Subcutaneous abdominal adipose tissue (tissue), 5 donors: ENCODE results near the gene CUX1.
A peak's percentile ranks its signal among the peaks of the same experiment; 100 is the strongest.
"Not testable (repeated sequence)": the region's sequence is repeated elsewhere in the genome, so short reads cannot be mapped to it uniquely, and the experiment has no call there.

Experiments used
- H3K27ac ChIP-seq: one replicate; pipeline ENCODE4 v1.7.0; 2013; ENCODE audit warnings: low read depth, mild to moderate bottlenecking, inconsistent platforms, low read length, moderate library complexity
- H3K27me3 ChIP-seq, 5 donors: one replicate each; pipeline ENCODE4 v1.7.0; 2013; ENCODE audit warnings: low read length in 5 of 5, inconsistent platforms in 1 of 5; ENCODE audit not compliant: control insufficient read depth in 5 of 5, insufficient read depth in 4 of 5
- H3K36me3 ChIP-seq, 5 donors: one replicate each; pipeline ENCODE4 v1.7.0; 2013; ENCODE audit warnings: low read length in 5 of 5; ENCODE audit not compliant: control insufficient read depth in 5 of 5, insufficient read depth in 5 of 5
- H3K4me1 ChIP-seq, 5 donors: one replicate each; pipeline ENCODE4 v1.7.0; 2013; ENCODE audit warnings: low read length in 5 of 5, mild to moderate bottlenecking in 3 of 5, moderate library complexity in 1 of 5; ENCODE audit not compliant: control insufficient read depth in 5 of 5, insufficient read depth in 5 of 5
- H3K4me3 ChIP-seq, 5 donors: one replicate each; pipeline ENCODE4 v1.7.0; 2013; ENCODE audit warnings: low read length in 5 of 5, low read depth in 1 of 5
- H3K9ac ChIP-seq, 5 donors: one replicate each; pipeline ENCODE4 v1.7.0; 2013; ENCODE audit warnings: low read length in 5 of 5, mild to moderate bottlenecking in 4 of 5, moderate library complexity in 3 of 5
- H3K9me3 ChIP-seq, 5 donors: one replicate each; pipeline ENCODE4 v1.7.0; 2013; ENCODE audit warnings: low read length in 5 of 5; ENCODE audit not compliant: control insufficient read depth in 5 of 5
- donor health status: healthy.
- donor health status: healthy.
- donor health status: healthy.
- donor health status: healthy.
- donor health status: healthy.

CUX1 gene

DNA sequence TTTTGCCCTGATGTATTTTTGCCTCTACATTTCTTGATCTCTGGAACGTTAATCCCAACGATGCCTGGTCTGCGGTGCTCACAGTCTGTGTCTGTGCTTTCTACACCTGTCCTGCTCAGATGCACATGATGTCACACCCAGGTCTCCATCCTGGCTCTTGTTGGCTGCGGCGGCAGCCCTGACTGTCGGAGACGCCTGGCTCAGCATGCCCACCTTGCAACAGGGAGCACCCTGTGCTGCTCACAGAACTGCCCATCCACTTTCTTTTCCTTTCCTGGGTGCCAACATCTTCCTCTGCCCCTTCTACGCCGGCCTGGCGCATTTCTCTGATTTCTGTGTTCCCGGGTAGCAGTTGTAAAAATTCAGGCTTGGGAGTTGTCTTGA lies 106.2 kb downstream of the CUX1 start:
- H3K4me3 ChIP-seq = no peak overlapping the region
- H3K4me1 ChIP-seq = peaks cover 0 to 7% (median 0%) of the 10 kb centered on the region in 5 donors
- no peaks in the 10 kb centered on the region for H3K9me3 ChIP-seq
- no peak overlapping the region for H3K27ac ChIP-seq
- H3K36me3 ChIP-seq = peaks cover 0 to 10% (median 4%) of the 10 kb centered on the region in 5 donors
- H3K9ac ChIP-seq = no peak overlapping the region
- H3K27me3 ChIP-seq = no peaks in the 10 kb centered on the region

DNA sequence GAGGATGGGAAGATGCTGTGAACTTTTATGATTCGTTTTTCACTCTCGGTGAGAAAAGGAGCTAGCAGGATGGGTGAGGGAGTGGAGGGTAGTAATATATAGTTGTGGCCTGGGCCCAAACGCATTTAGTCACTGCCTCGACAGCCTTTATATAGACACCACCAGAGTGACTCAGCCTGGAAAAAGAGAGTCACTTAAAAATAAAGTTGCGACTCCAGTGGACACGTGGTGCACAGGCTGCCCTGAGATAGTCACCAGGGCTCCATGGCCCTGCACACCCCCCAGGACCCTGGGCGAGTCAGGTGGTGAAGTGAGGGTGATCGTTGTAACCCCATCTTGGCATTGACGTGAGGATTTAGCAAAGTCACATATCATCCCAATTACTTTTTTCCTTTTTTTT lies 106.7 kb downstream of the CUX1 start:
- no peak overlapping the region for H3K27ac ChIP-seq
- no peaks in the 10 kb centered on the region for H3K27me3 ChIP-seq
- no peak overlapping the region for H3K4me3 ChIP-seq
- H3K9ac ChIP-seq = no peak overlapping the region
- H3K4me1 ChIP-seq = peaks cover 0 to 7% (median 0%) of the 10 kb centered on the region in 5 donors
- H3K36me3 ChIP-seq = peaks cover 0 to 8% (median 4%) of the 10 kb centered on the region in 5 donors
- H3K9me3 ChIP-seq = no peaks in the 10 kb centered on the region

DNA sequence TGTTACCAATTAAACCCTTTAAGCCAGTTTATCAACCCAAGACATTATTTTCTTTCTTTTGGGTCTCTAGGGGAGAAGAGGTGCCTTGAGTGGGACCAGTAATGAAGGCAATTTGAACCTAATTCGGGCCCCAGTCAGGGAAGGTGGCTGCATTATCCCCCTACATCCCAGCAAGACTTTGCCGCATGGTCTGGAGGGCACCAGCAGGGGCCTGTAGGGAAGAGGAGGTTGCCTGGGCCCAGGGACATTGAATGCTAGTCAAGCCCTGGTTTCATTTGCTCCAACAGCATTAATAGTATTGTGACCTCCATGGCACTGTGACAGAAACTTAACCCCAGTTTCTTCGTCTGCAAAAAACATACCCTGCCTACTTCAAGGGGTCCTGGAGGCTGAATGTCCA lies 108.8 kb downstream of the CUX1 start:
- no peak overlapping the region for H3K9ac ChIP-seq
- H3K36me3 ChIP-seq = peaks cover 0 to 2% (median 0%) of the 10 kb centered on the region in 5 donors
- peaks cover 0 to 7% (median 0%) of the 10 kb centered on the region in 5 donors for H3K4me1 ChIP-seq
- no peaks in the 10 kb centered on the region for H3K27me3 ChIP-seq
- peaks cover 0 to 5% (median 0%) of the 10 kb centered on the region in 5 donors for H3K9me3 ChIP-seq
- H3K27ac ChIP-seq = no peak overlapping the region
- no peak overlapping the region for H3K4me3 ChIP-seq

DNA sequence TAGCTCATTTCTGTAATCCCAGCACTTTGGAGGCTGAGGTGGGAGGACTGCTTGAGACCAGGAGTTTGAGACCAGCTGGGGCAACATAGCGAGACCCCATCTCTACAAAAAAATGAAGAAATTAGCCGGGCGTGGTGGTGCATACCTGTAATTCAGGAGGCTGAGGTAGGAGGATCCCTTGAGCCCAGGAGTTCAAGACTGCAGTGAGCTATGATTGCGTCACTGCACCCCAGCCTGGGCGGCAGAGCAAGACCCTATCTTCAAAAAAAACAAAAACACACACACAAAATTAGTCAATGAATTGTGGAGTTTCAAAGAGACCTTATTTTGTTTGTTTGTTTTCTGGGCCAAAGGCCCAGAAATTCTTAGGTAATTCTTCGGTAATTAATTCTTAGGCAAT lies 110.0 kb downstream of the CUX1 start:
- Histone ChIP-seq H3K9ac (peak overlapping the region in 1 of 5 donors; percentile 55), H3K27ac (peak overlapping the region; percentile 3), H3K36me3 (peaks cover 0 to 2% (median 0%) of the 10 kb centered on the region in 5 donors), H3K4me3 (peak overlapping the region in 1 of 5 donors; percentile 34), H3K27me3 (no peaks in the 10 kb centered on the region), H3K4me1 (peaks cover 0 to 7% (median 0%) of the 10 kb centered on the region in 5 donors), H3K9me3 (peaks cover 0 to 5% (median 0%) of the 10 kb centered on the region in 5 donors)

DNA sequence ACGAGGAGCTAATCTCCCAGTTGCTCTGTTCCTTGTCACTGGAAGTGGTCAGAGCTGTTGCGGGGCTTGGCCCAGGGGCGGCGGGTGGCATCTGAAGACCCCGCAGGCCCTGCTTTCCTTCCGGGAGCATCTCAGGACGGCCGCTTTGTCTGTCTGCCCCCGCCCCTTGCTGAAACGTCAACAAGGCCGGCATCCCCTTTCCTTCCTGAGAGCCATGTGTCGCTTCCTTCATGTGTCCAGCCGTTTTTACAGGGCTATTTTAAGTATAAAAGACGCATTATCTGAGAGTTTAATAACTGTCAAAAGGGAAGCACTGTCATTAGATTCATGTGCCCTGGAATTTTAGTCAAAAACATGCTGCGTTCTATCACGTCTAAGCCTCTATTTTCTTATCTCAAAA lies 110.4 kb downstream of the CUX1 start:
- Histone ChIP-seq H3K9me3 (peaks cover 0 to 5% (median 0%) of the 10 kb centered on the region in 5 donors), H3K9ac (peak overlapping the region in 1 of 5 donors; percentile 55), H3K4me1 (peaks cover 0 to 7% (median 0%) of the 10 kb centered on the region in 5 donors), H3K27ac (peak overlapping the region; percentile 3), H3K27me3 (no peaks in the 10 kb centered on the region), H3K36me3 (peaks cover 0 to 2% (median 0%) of the 10 kb centered on the region in 5 donors), H3K4me3 (peak overlapping the region in 1 of 5 donors; percentile 34)

DNA sequence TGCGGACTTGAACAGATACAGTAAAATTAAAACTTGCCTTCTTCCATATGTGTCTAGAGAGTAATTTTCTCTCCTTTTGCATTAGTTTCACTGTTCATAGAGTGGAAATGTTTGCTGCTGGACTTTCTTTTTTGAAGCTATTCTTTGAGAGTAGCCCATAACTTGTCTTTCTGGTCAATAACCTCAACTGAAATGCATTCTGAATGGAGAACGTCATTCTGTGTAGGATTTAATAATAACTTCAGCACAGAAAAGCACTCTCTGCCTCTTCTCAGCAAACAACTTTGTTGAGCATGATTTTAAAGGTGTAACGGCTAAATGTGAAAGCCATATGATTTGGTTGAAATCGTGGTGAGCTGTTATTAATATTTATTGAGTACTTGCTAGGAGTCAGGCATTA lies 111.8 kb downstream of the CUX1 start:
- Histone ChIP-seq H3K36me3 (no peaks in the 10 kb centered on the region), H3K27ac (no peak overlapping the region), H3K9me3 (peaks cover 0 to 5% (median 0%) of the 10 kb centered on the region in 5 donors), H3K27me3 (no peaks in the 10 kb centered on the region), H3K9ac (no peak overlapping the region), H3K4me1 (peaks cover 0 to 7% (median under 1%) of the 10 kb centered on the region in 5 donors), H3K4me3 (no peak overlapping the region)

DNA sequence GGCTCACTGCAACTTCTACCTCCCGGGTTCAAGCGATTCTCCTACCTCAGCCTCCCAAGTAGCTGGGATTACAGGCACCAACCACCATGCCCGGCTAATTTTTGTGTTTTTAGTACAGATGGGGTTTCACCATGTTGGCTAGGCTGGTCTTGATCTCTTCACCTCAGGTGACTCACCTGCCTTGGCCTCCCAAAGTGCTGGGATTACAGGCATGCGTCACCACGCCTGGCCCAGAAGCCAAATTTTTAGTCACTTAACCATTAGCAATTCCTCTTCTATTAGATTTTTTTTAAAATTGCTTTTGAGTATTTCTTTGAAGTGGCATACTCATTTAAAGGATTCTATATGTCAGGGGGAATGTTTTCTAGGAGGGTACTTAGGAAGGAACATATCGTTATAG lies 112.5 kb downstream of the CUX1 start:
- not testable (repeated sequence) for H3K9ac ChIP-seq, H3K4me3 ChIP-seq, H3K36me3 ChIP-seq, H3K27me3 ChIP-seq, H3K27ac ChIP-seq, H3K9me3 ChIP-seq
- H3K4me1 ChIP-seq = peaks cover 0 to 14% (median 7%) of the 10 kb centered on the region in 5 donors

DNA sequence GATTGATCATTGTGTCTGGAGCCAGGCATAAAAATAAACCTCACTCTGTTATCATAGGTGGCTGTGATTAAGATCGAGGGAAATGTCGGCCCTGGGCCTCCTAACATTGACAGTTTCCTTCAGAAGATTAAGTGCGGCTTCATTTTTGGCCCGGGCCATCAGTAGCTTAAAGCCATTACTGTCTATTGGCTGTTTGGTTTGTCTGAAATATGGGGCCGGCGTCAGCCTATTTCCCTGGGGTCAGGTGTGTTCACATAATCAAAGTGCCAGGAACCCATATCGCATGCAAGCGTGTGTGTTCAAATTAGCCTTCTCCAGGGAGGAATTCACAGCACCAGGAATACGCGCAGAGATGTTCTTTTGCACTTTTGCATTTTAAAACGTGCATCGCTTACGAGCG lies 114.7 kb downstream of the CUX1 start:
- H3K4me3 ChIP-seq = no peak overlapping the region
- peaks cover 0 to 5% (median 0%) of the 10 kb centered on the region in 5 donors for H3K9me3 ChIP-seq
- no peaks in the 10 kb centered on the region for H3K27me3 ChIP-seq
- H3K4me1 ChIP-seq = peaks cover 3 to 35% (median 28%) of the 10 kb centered on the region in 5 donors
- no peak overlapping the region for H3K9ac ChIP-seq
- H3K36me3 ChIP-seq = no peaks in the 10 kb centered on the region
- H3K27ac ChIP-seq = no peak overlapping the region

DNA sequence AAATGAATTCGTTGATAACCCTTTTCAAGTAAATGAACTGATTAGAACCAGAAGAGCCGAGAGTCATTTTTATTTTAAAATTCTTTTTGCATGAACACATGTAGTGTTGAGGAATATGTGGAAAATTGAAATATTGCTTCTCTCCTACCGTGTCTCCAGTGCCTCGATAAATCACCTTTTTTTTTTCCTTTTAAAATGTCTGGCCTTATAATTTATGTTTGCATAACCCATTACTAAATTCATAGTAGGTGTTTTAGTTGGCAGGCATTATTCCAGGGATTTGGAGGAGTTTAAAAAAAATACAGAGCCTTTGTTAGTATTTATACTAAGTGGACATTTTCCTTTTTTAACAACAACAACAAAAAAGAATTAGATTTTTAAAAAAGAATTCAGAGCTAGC lies 115.6 kb downstream of the CUX1 start:
- Histone ChIP-seq H3K36me3 (no peaks in the 10 kb centered on the region), H3K27ac (no peak overlapping the region), H3K9ac (no peak overlapping the region), H3K4me1 (peaks cover 3 to 31% (median 30%) of the 10 kb centered on the region in 5 donors), H3K4me3 (no peak overlapping the region), H3K27me3 (no peaks in the 10 kb centered on the region), H3K9me3 (peaks cover 0 to 5% (median 0%) of the 10 kb centered on the region in 5 donors)

DNA sequence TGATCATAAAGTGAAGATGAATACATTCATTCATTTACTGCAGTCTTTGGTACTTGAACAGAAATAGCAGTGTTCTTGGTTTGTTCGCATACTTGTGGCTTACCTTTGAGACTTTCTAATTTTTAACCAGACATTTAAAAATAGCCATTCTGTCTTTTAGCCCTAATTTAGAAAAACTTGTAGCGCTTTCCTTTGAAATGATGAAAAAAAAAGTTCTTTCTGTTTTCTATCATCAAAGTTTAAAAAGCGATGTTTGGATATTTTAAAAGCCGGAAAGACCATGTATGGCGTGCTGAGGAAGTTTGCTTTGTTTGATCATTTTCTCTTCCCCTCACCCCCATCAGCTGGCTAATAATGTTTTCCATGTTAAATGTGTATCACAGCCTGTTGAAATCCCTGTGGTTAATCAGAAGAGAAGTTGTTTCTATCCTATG lies 116.3 kb downstream of the CUX1 start:
- no peaks in the 10 kb centered on the region for H3K36me3 ChIP-seq
- peaks cover 0 to 5% (median 0%) of the 10 kb centered on the region in 5 donors for H3K9me3 ChIP-seq
- no peak overlapping the region for H3K4me3 ChIP-seq
- no peak overlapping the region for H3K27ac ChIP-seq
- H3K4me1 ChIP-seq = peaks cover 3 to 30% (median 28%) of the 10 kb centered on the region in 5 donors
- H3K27me3 ChIP-seq = no peaks in the 10 kb centered on the region
- H3K9ac ChIP-seq = no peak overlapping the region
